ENCODE results near the gene RHEBL1. TPM values are rescaled to one million over a fixed set of nuclear protein-coding genes. Genes with fewer than 3 reads are reported as not detected.

The RHEBL1 gene
- total RNA-seq, 4 donors from 2014 or later = not detected

DNA sequence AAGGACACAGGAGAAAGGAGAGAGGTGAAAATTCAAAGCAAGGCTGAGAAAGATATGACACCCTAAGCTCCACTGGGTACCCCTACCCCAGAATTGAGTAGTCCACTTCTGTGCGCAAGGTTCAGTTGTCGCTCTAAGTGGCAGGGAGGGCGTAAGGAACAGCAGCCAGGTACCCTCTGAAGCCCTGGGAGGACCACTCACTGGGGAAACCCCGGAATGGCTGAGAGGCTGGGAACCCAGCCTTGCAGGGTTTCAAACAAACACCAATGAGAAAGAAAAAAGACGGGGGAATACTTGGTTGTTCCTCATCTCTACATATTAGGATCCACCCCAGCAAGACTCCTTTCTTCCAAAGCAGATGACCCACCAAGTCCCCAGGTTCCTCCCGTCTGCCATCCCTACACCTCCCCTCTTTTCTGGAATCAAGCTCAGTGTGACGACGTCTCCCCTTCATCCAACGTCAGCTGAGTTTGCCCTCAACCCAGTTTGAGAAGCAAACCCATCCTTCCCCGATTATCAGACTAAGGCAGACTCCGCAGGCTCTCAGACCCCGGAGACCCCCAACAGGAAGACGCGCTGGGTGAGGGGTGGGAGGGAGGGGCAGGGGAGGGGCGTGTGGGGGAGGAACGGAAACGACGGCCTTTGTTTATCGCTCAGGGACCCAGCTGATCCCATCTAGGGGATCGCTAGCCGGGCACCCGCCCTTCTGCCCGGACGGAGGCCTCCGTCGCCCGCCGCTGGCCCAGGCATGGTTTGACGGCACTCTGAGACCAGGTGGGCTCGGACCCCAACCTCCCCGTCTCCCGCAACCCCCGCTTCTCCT lies 40.1 kb upstream of the RHEBL1 start:
- peak overlapping the region; percentile 96 to 99 (median 97) for H3K27ac ChIP-seq
- 6 to 17% methylated on average over 1 to 23 of the region's 33 CpGs for WGBS, 2 donors (ENCODE audit: low coverage in 1 of 2)
- TF ChIP-seq, protein P1, sequence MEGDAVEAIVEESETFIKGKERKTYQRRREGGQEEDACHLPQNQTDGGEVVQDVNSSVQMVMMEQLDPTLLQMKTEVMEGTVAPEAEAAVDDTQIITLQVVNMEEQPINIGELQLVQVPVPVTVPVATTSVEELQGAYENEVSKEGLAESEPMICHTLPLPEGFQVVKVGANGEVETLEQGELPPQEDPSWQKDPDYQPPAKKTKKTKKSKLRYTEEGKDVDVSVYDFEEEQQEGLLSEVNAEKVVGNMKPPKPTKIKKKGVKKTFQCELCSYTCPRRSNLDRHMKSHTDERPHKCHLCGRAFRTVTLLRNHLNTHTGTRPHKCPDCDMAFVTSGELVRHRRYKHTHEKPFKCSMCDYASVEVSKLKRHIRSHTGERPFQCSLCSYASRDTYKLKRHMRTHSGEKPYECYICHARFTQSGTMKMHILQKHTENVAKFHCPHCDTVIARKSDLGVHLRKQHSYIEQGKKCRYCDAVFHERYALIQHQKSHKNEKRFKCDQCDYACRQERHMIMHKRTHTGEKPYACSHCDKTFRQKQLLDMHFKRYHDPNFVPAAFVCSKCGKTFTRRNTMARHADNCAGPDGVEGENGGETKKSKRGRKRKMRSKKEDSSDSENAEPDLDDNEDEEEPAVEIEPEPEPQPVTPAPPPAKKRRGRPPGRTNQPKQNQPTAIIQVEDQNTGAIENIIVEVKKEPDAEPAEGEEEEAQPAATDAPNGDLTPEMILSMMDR (IDR thresholded peaks at IDR 0.05) = no peak
- TF ChIP-seq POLR2AphosphoS5 (IDR thresholded peaks at IDR 0.05) (no peak), POLR2A (IDR thresholded peaks at IDR 0.05) (no peak), EP300 (IDR thresholded peaks at IDR 0.05; ENCODE audit: low read depth) (no peak)
- in situ Hi-C loops (cut with MboI; ENCODE audit: low pct_ligation_motif_present in 1 of 4, low pct_unique_long_range_greater_than_20kb in 1 of 4, low sequenced_read_pairs in 3 of 4) = no loop called here
- peak overlapping the region; percentile 64 to 92 (median 88) for H3K4me3 ChIP-seq
- peaks cover 0 to 6% (median 0%) of the 10 kb centered on the region in 4 donors for H3K36me3 ChIP-seq
- H3K27me3 ChIP-seq = no peaks in the 10 kb centered on the region
- peak; percentile 32 for DNase-seq
- H3K9me3 ChIP-seq = no peaks in the 10 kb centered on the region
- intact Hi-C loops (cut with DNase I; ENCODE audit: low total_unique reads) = no loop called here
- peaks cover 24 to 47% (median 36%) of the 10 kb centered on the region in 4 donors for H3K4me1 ChIP-seq

DNA sequence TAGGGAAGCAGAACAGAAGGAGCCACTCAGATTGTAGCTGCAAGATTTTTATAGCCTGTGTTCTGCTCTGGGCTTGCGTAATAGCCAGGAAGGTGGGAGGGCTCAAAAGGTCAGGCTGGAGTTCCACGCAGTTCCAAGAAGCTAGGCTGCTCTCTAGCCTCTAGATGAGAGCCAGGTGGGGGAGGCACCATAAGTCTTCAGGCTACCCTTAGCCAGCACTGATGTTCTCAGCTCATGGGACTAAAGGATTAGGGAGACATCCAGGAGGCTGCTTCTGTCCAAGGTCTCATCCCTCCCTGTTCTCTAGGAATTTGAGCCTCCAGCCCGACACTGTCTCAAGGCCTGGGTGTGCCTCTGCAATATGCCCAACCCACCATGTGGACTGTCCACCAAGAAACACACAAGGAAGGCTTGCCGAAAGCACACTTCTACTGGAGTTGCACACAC lies 39.2 kb upstream of the RHEBL1 start:
- peaks cover 0 to 13% (median under 1%) of the 10 kb centered on the region in 4 donors for H3K36me3 ChIP-seq
- no peaks in the 10 kb centered on the region for H3K27me3 ChIP-seq
- H3K27ac ChIP-seq = peak overlapping the region; percentile 96 to 99 (median 97)
- WGBS, 2 donors (ENCODE audit: low coverage in 1 of 2) = 32 to 80% methylated on average over 1 to 4 of the region's 4 CpGs
- H3K9me3 ChIP-seq = no peaks in the 10 kb centered on the region
- peaks cover 24 to 47% (median 36%) of the 10 kb centered on the region in 4 donors for H3K4me1 ChIP-seq
- peak; percentile 76 for DNase-seq
- intact Hi-C loops (cut with DNase I; ENCODE audit: low total_unique reads) (no loop called here), in situ Hi-C loops (cut with MboI; ENCODE audit: low pct_ligation_motif_present in 1 of 4, low pct_unique_long_range_greater_than_20kb in 1 of 4, low sequenced_read_pairs in 3 of 4) (no loop called here)
- peak overlapping the region in 3 of 4 donors; percentile 88 to 92 (median 89) for H3K4me3 ChIP-seq
- peak; percentile 56 to 65 (median 62) for TF ChIP-seq POLR2AphosphoS5 (IDR thresholded peaks at IDR 0.05)
- TF ChIP-seq POLR2A (IDR thresholded peaks at IDR 0.05) = peak; percentile 26
- TF ChIP-seq, protein P1 (IDR thresholded peaks at IDR 0.05) = no peak

DNA sequence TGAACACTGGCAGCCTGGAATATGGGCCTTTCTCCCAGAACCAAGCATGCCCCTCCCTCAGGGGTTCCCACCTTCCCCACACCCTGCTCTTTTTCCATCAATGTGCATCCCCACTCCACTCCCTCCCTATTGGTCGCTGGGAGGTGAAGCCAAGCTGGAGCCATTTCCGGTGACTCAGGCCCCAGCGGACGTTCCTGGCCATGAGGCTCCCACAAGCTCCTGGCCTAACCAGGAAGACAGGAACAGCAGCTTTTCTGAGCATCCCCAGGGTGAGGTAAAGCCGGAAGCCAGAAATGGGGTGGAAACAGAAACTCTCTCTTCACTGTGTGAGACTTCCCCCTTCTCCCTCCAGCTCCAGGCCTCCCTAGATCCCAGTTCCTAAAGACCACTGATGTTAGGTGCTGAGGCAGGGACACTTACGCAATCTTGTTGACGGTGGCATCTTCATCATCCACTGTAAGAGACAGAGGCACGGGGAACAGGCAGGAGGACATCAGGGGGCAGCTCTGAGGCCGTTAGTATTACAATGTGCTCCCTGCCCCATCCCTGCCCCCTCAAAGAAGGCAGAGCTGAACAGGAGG lies 35.8 kb upstream of the RHEBL1 start:
- no peak overlapping the region for H3K4me3 ChIP-seq
- H3K9me3 ChIP-seq = no peaks in the 10 kb centered on the region
- intact Hi-C loops (cut with DNase I; ENCODE audit: low total_unique reads) = no loop called here
- in situ Hi-C loops (cut with MboI; ENCODE audit: low pct_ligation_motif_present in 1 of 4, low pct_unique_long_range_greater_than_20kb in 1 of 4, low sequenced_read_pairs in 3 of 4) = no loop called here
- no peaks in the 10 kb centered on the region for H3K27me3 ChIP-seq
- H3K4me1 ChIP-seq = peaks cover 24 to 39% (median 30%) of the 10 kb centered on the region in 4 donors
- no peak for DNase-seq
- WGBS, 2 donors (ENCODE audit: low coverage in 1 of 2) = 81% methylated on average over 8 of the region's 9 CpGs; no CpG with 5 or more reads in 1 of the 2 donors
- peaks cover 0 to 43% (median 17%) of the 10 kb centered on the region in 4 donors for H3K36me3 ChIP-seq
- TF ChIP-seq POLR2A (IDR thresholded peaks at IDR 0.05) (no peak), EP300 (IDR thresholded peaks at IDR 0.05; ENCODE audit: low read depth) (no peak), POLR2AphosphoS5 (IDR thresholded peaks at IDR 0.05) (no peak)
- TF ChIP-seq, protein P1 (IDR thresholded peaks at IDR 0.05) = no peak
- H3K27ac ChIP-seq = no peak overlapping the region

DNA sequence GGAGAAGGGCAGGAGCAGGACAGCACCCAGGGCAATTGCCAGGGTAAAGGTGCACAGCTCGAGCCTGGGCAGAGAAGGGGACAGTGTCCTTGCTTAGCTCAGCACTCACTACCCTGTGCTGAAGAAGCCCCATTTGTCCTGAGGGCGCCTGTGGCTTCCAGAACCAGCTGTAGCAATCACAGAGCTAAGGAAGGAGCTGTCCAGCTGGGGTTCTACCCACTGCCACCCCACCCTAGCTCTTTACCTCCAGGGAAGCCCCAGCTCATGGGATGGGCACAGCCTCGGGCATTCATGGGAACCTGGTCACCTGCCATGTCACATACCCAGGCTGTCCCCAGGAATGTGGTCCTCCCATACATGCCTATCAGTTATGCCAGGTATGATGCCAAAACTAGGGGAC lies 35.0 kb upstream of the RHEBL1 start:
- H3K4me1 ChIP-seq = peaks cover 24 to 39% (median 28%) of the 10 kb centered on the region in 4 donors
- no peak overlapping the region for H3K4me3 ChIP-seq
- no peak overlapping the region for H3K27ac ChIP-seq
- 55% methylated on average over 3 of the region's 3 CpGs; no CpG with 5 or more reads in 1 of the 2 donors for WGBS, 2 donors (ENCODE audit: low coverage in 1 of 2)
- TF ChIP-seq EP300 (IDR thresholded peaks at IDR 0.05; ENCODE audit: low read depth) = no peak
- TF ChIP-seq POLR2AphosphoS5 (IDR thresholded peaks at IDR 0.05) = no peak
- TF ChIP-seq, protein P1 (IDR thresholded peaks at IDR 0.05) = no peak
- no peak for TF ChIP-seq POLR2A (IDR thresholded peaks at IDR 0.05)
- intact Hi-C loops (cut with DNase I; ENCODE audit: low total_unique reads) (no loop called here), in situ Hi-C loops (cut with MboI; ENCODE audit: low pct_ligation_motif_present in 1 of 4, low pct_unique_long_range_greater_than_20kb in 1 of 4, low sequenced_read_pairs in 3 of 4) (no loop called here)
- H3K9me3 ChIP-seq = no peaks in the 10 kb centered on the region
- no peaks in the 10 kb centered on the region for H3K27me3 ChIP-seq
- H3K36me3 ChIP-seq = peaks cover 0 to 51% (median 20%) of the 10 kb centered on the region in 4 donors
- no peak for DNase-seq

Data from transverse colon (tissue), 4 donors.